Measurements from ENCODE around the gene CTBP2.

DNA sequence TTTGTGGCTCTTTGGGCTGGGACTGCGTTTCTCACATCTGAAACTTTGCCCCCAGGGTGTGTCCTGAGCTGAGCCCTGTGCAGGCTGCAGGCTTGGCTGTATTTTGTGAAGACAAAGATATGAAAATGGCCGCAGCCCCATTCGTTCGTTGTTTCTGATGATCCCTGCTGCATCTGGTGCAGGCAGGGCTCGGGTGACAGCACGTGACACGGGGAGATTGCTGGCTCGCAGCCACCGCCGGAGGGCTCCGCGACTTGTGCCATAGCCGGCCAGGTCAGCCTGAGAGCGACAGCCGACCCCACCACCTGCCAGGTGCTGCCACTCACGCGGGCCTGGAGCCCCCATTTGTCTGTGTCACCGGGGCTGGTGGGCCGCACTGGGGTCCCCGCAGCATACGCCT is 137.1 kb downstream of the CTBP2 start:
- TF ChIP-seq, protein P1, sequence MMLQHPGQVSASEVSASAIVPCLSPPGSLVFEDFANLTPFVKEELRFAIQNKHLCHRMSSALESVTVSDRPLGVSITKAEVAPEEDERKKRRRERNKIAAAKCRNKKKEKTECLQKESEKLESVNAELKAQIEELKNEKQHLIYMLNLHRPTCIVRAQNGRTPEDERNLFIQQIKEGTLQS (IDR thresholded peaks at IDR 0.05; ENCODE audit: borderline replicate concordance, extremely low read depth, low read depth, low read length), result no peak
- no peak for TF ChIP-seq RELA (IDR thresholded peaks at IDR 0.05; ENCODE audit: borderline replicate concordance, partially characterized antibody)
- TF ChIP-seq, protein P2, sequence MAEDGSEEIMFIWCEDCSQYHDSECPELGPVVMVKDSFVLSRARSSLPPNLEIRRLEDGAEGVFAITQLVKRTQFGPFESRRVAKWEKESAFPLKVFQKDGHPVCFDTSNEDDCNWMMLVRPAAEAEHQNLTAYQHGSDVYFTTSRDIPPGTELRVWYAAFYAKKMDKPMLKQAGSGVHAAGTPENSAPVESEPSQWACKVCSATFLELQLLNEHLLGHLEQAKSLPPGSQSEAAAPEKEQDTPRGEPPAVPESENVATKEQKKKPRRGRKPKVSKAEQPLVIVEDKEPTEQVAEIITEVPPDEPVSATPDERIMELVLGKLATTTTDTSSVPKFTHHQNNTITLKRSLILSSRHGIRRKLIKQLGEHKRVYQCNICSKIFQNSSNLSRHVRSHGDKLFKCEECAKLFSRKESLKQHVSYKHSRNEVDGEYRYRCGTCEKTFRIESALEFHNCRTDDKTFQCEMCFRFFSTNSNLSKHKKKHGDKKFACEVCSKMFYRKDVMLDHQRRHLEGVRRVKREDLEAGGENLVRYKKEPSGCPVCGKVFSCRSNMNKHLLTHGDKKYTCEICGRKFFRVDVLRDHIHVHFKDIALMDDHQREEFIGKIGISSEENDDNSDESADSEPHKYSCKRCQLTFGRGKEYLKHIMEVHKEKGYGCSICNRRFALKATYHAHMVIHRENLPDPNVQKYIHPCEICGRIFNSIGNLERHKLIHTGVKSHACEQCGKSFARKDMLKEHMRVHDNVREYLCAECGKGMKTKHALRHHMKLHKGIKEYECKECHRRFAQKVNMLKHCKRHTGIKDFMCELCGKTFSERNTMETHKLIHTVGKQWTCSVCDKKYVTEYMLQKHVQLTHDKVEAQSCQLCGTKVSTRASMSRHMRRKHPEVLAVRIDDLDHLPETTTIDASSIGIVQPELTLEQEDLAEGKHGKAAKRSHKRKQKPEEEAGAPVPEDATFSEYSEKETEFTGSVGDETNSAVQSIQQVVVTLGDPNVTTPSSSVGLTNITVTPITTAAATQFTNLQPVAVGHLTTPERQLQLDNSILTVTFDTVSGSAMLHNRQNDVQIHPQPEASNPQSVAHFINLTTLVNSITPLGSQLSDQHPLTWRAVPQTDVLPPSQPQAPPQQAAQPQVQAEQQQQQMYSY (CRISPR knock-in tag; IDR thresholded peaks at IDR 0.05), result no peak
- no peak for TF ChIP-seq POLR2AphosphoS2 (IDR thresholded peaks at IDR 0.05; ENCODE audit: low read depth, low read length)

Measured in GM12878 (cell line).